Sigmoid colon (tissue), 4 donors: ENCODE results near the gene ADNP2.

ENCODE experiments used
- EP300 ChIP-seq, 4 donors: sonication (generic); formaldehyde crosslinking; IDR thresholded peaks; one replicate each; pipeline ENCODE4 v1.6.1; 2017; ENCODE audit warnings: antibody characterized with exemption in 4 of 4
- POLR2A ChIP-seq, 2 donors: fragments of 450-650 bp; IDR thresholded peaks; one replicate each; pipeline ENCODE4 v1.6.1; 2016; ENCODE audit warnings: antibody characterized with exemption in 2 of 2, mild to moderate bottlenecking in 2 of 2, moderate library complexity in 2 of 2
- POLR2AphosphoS5 ChIP-seq, 4 donors: sonication (generic); formaldehyde crosslinking; IDR thresholded peaks; one replicate each; pipeline ENCODE4 v1.6.1; 2017; ENCODE audit warnings: antibody characterized with exemption in 4 of 4
- TF ChIP-seq, protein P1 (sequence below), 4 experiments: fragments of 450-650 bp in 3 of 4; fragments of 200-600 bp in 1 of 4; IDR thresholded peaks; one replicate each; pipeline ENCODE4 v1.5.1; 2016 to 2019; ENCODE audit warnings: antibody characterized with exemption in 4 of 4, mild to moderate bottlenecking in 3 of 4, moderate library complexity in 2 of 4

DNA sequence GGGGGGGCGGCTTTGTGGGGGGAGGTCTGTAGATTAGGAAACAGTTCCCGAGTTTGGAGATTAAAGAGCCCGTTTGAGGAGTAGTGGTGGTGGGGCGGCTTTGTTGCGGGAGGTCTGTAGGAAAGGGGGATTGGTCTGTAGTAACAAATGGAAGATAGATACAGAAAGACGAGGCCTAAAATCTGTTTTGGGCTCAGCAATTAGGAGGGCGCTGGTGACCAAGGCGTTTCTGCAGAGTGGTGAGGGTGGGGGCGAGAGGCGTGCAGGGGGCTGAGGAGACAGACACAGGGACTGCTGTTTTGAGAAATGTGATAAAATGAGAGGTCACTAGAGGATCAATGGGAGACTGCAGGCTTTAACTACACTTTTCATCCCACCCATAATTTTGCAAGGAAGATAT, 1.6 kb upstream of the ADNP2 start:
- TF ChIP-seq POLR2A (IDR thresholded peaks at IDR 0.05) (no peak), EP300 (IDR thresholded peaks at IDR 0.05) (no peak), POLR2AphosphoS5 (IDR thresholded peaks at IDR 0.05) (no peak)
- TF ChIP-seq, protein P1, sequence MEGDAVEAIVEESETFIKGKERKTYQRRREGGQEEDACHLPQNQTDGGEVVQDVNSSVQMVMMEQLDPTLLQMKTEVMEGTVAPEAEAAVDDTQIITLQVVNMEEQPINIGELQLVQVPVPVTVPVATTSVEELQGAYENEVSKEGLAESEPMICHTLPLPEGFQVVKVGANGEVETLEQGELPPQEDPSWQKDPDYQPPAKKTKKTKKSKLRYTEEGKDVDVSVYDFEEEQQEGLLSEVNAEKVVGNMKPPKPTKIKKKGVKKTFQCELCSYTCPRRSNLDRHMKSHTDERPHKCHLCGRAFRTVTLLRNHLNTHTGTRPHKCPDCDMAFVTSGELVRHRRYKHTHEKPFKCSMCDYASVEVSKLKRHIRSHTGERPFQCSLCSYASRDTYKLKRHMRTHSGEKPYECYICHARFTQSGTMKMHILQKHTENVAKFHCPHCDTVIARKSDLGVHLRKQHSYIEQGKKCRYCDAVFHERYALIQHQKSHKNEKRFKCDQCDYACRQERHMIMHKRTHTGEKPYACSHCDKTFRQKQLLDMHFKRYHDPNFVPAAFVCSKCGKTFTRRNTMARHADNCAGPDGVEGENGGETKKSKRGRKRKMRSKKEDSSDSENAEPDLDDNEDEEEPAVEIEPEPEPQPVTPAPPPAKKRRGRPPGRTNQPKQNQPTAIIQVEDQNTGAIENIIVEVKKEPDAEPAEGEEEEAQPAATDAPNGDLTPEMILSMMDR (IDR thresholded peaks at IDR 0.05), result no peak
